Measurements from ENCODE around the gene TMCC2.

DNA sequence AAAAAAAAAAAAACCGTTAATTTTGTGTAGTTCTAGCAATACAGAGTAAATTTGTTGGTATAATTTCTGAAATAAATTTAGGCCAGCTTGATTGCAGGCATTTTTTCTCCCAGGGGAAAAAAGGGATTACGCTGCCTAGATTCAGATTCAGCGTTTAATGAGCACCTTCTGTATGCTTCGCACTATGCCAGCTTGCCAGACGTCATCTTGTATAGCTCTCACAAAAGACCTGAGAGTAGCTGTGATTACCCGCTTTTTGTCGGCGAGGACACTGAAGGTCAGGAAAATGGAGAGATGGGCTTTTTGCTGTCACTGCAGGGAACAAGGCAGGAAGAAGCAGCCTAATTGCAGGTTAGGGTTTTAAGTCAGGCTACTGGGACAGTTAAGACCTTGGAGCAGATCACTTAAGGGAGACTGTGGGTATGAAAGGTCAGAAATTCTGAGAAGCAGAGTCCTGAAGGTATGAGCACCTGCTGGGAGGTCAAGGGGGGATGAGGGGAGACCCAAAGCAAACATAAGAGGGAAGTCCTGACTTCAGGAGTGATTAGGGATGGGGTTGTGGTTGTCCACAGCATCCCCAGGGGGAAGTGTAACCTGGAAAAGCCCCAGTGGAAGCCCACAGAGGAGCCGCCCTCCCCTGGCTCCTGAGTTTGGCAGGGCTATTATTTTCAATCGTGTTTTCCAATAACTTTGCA lies 39.0 kb downstream of the TMCC2 start:
- TF ChIP-seq ARNTL (CRISPR knock-in tag; IDR thresholded peaks at IDR 0.05; ENCODE audit: borderline replicate concordance, low read depth) (no peak), RARB (CRISPR knock-in tag; IDR thresholded peaks at IDR 0.05) (no peak), ISL1 (CRISPR knock-in tag; IDR thresholded peaks at IDR 0.05) (no peak), ZFP30 (CRISPR knock-in tag; IDR thresholded peaks at IDR 0.05) (no peak), ZNF565 (CRISPR knock-in tag; conservative IDR thresholded peaks at IDR 0.05; ENCODE audit: low read depth) (no peak), SNAI2 (CRISPR knock-in tag; IDR thresholded peaks at IDR 0.05) (no peak), PPARA (CRISPR knock-in tag; IDR thresholded peaks at IDR 0.05; ENCODE audit: borderline replicate concordance) (no peak), ZFP3 (CRISPR knock-in tag; IDR thresholded peaks at IDR 0.05) (no peak)
- TF ChIP-seq, protein P1, sequence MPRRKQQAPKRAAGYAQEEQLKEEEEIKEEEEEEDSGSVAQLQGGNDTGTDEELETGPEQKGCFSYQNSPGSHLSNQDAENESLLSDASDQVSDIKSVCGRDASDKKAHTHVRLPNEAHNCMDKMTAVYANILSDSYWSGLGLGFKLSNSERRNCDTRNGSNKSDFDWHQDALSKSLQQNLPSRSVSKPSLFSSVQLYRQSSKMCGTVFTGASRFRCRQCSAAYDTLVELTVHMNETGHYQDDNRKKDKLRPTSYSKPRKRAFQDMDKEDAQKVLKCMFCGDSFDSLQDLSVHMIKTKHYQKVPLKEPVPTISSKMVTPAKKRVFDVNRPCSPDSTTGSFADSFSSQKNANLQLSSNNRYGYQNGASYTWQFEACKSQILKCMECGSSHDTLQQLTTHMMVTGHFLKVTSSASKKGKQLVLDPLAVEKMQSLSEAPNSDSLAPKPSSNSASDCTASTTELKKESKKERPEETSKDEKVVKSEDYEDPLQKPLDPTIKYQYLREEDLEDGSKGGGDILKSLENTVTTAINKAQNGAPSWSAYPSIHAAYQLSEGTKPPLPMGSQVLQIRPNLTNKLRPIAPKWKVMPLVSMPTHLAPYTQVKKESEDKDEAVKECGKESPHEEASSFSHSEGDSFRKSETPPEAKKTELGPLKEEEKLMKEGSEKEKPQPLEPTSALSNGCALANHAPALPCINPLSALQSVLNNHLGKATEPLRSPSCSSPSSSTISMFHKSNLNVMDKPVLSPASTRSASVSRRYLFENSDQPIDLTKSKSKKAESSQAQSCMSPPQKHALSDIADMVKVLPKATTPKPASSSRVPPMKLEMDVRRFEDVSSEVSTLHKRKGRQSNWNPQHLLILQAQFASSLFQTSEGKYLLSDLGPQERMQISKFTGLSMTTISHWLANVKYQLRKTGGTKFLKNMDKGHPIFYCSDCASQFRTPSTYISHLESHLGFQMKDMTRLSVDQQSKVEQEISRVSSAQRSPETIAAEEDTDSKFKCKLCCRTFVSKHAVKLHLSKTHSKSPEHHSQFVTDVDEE (CRISPR knock-in tag; IDR thresholded peaks at IDR 0.05) = no peak
- TF ChIP-seq, protein P2, sequence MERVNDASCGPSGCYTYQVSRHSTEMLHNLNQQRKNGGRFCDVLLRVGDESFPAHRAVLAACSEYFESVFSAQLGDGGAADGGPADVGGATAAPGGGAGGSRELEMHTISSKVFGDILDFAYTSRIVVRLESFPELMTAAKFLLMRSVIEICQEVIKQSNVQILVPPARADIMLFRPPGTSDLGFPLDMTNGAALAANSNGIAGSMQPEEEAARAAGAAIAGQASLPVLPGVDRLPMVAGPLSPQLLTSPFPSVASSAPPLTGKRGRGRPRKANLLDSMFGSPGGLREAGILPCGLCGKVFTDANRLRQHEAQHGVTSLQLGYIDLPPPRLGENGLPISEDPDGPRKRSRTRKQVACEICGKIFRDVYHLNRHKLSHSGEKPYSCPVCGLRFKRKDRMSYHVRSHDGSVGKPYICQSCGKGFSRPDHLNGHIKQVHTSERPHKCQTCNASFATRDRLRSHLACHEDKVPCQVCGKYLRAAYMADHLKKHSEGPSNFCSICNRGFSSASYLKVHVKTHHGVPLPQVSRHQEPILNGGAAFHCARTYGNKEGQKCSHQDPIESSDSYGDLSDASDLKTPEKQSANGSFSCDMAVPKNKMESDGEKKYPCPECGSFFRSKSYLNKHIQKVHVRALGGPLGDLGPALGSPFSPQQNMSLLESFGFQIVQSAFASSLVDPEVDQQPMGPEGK (CRISPR knock-in tag; IDR thresholded peaks at IDR 0.05; ENCODE audit: borderline replicate concordance) = no peak
- TF ChIP-seq, protein P3, sequence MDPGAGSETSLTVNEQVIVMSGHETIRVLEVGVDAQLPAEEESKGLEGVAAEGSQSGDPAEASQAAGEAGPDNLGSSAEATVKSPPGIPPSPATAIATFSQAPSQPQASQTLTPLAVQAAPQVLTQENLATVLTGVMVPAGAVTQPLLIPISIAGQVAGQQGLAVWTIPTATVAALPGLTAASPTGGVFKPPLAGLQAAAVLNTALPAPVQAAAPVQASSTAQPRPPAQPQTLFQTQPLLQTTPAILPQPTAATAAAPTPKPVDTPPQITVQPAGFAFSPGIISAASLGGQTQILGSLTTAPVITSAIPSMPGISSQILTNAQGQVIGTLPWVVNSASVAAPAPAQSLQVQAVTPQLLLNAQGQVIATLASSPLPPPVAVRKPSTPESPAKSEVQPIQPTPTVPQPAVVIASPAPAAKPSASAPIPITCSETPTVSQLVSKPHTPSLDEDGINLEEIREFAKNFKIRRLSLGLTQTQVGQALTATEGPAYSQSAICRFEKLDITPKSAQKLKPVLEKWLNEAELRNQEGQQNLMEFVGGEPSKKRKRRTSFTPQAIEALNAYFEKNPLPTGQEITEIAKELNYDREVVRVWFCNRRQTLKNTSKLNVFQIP (CRISPR knock-in tag; IDR thresholded peaks at IDR 0.05; ENCODE audit: borderline replicate concordance, low read depth) = no peak
- TF ChIP-seq, protein P4, sequence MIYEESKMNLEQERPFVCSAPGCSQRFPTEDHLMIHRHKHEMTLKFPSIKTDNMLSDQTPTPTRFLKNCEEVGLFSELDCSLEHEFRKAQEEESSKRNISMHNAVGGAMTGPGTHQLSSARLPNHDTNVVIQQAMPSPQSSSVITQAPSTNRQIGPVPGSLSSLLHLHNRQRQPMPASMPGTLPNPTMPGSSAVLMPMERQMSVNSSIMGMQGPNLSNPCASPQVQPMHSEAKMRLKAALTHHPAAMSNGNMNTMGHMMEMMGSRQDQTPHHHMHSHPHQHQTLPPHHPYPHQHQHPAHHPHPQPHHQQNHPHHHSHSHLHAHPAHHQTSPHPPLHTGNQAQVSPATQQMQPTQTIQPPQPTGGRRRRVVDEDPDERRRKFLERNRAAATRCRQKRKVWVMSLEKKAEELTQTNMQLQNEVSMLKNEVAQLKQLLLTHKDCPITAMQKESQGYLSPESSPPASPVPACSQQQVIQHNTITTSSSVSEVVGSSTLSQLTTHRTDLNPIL (CRISPR knock-in tag; IDR thresholded peaks at IDR 0.05; ENCODE audit: low read depth) = no peak
- TF ChIP-seq, protein P5, sequence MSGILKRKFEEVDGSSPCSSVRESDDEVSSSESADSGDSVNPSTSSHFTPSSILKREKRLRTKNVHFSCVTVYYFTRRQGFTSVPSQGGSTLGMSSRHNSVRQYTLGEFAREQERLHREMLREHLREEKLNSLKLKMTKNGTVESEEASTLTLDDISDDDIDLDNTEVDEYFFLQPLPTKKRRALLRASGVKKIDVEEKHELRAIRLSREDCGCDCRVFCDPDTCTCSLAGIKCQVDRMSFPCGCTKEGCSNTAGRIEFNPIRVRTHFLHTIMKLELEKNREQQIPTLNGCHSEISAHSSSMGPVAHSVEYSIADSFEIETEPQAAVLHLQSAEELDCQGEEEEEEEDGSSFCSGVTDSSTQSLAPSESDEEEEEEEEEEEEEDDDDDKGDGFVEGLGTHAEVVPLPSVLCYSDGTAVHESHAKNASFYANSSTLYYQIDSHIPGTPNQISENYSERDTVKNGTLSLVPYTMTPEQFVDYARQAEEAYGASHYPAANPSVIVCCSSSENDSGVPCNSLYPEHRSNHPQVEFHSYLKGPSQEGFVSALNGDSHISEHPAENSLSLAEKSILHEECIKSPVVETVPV (CRISPR knock-in tag; IDR thresholded peaks at IDR 0.05) = no peak
